Measurements from ENCODE around the gene MCL1.
A peak's percentile ranks its signal among the peaks of the same experiment; 100 is the strongest.
"Not testable (repeated sequence)": the region's sequence is repeated elsewhere in the genome, so short reads cannot be mapped to it uniquely, and the experiment has no call there.

Gene MCL1

GRCh38 chr1:150601540-150601939, 22.1 kb upstream of the MCL1 start:
- DNase-seq = no peak

- DNase-seq = not testable (repeated sequence)
Observed at GRCh38 chr1:150598346-150598745, 18.9 kb upstream of the MCL1 start.

- no peak for DNase-seq
Observed at GRCh38 chr1:150596976-150597375, 17.6 kb upstream of the MCL1 start.

- no peak for DNase-seq
Observed at GRCh38 chr1:150596095-150596892, 16.9 kb upstream of the MCL1 start.

- no peak for DNase-seq
Observed at GRCh38 chr1:150582371-150582770, 3.0 kb upstream of the MCL1 start.

- not testable (repeated sequence) for DNase-seq
Observed at GRCh38 chr1:150581962-150582361, 2.6 kb upstream of the MCL1 start.

- DNase-seq = not testable (repeated sequence)
Observed at GRCh38 chr1:150581437-150581836, 2.0 kb upstream of the MCL1 start.

- not testable (repeated sequence) for DNase-seq
Observed at GRCh38 chr1:150580966-150581365, 1.6 kb upstream of the MCL1 start.

GRCh38 chr1:150579945-150580642, 684 bp upstream of the MCL1 start:
- DNase-seq = no peak

GRCh38 chr1:150578272-150579109, 919 bp downstream of the MCL1 start:
- peak; percentile 46 for DNase-seq

- DNase-seq = peak; percentile 28
Observed at GRCh38 chr1:150577557-150578271, 1.7 kb downstream of the MCL1 start.

- DNase-seq = no peak
Observed at GRCh38 chr1:150576794-150577556, 2.4 kb downstream of the MCL1 start.

GRCh38 chr1:150576367-150576711, 3.1 kb downstream of the MCL1 start:
- no peak for DNase-seq

GRCh38 chr1:150575518-150576366, 3.7 kb downstream of the MCL1 start:
- no peak for DNase-seq

- no peak for DNase-seq
Observed at GRCh38 chr1:150575072-150575489, 4.3 kb downstream of the MCL1 start.

- DNase-seq = no peak
Observed at GRCh38 chr1:150574260-150575071, 4.9 kb downstream of the MCL1 start.

- DNase-seq = not testable (repeated sequence)
Observed at GRCh38 chr1:150573648-150574071, 5.8 kb downstream of the MCL1 start.

- no peak for DNase-seq
Observed at GRCh38 chr1:150572918-150573647, 6.3 kb downstream of the MCL1 start.

GRCh38 chr1:150568594-150568966, 10.8 kb downstream of the MCL1 start:
- DNase-seq = no peak
